ENCODE data around the gene HS6ST2. TPM values are rescaled to one million over a fixed set of nuclear protein-coding genes. Genes with fewer than 3 reads are reported as not detected.

The HS6ST2 gene
- polyA plus RNA-seq, 1 of the 3 experiments (the other 2 are of a cell fraction), result 0.05 TPM

DNA sequence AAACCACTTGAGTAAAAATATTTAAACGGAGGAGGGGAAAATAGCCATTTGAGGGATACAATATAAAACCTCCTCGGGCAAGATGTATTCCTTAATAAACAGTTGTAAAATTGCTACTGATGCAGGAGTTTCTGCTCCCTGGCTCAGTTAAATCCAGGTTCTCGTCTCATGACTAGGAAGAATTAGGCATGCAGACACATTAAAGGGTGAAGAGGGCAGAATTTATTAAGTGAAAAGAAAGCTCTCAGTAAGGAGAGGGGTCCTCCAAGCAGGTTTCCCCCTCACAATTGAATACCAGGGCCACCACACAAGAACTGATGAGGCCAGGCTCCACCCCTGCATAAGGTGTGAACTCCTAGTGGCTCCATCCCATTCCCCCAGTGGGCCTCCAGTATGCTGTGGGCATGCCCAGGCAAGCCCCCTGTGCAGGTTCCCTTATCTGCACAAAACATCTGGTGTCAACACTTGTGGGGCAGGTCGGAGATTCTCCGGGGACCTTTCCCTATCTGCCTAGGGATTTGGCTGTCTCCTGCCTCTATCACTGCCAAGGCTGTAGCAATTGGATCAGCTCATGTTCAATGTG, 80.4 kb downstream of the HS6ST2 start:
- no peak overlapping the region for H3K4me3 ChIP-seq (ENCODE audit: low read depth in 2 of 2, low read length in 1 of 2)
- H3K9me3 ChIP-seq, result no peaks in the 10 kb centered on the region
- H3K4me1 ChIP-seq (ENCODE audit: control insufficient read depth in 1 of 2, insufficient read depth in 2 of 2, low read depth in 1 of 2, low read length in 1 of 2), result peaks cover 0 to 14% of the 10 kb centered on the region in 2 experiments; a peak in 1 of 4 replicates
- ChIA-PET POLR2A (no interaction called here), CTCF (no interaction called here)
- no peaks in the 10 kb centered on the region for H3K9me2 ChIP-seq
- TF ChIP-seq FOSL2 (IDR thresholded peaks at IDR 0.05; ENCODE audit: borderline replicate concordance, low read depth) (no peak), FOXJ3 (CRISPR knock-in tag; IDR thresholded peaks at IDR 0.05) (no peak), CHD2 (IDR thresholded peaks at IDR 0.05; ENCODE audit: low read length, partially characterized antibody) (no peak), TEAD4 (IDR thresholded peaks at IDR 0.05; ENCODE audit: borderline replicate concordance, insufficient read depth) (no peak), SMC3 (IDR thresholded peaks at IDR 0.05; ENCODE audit: low read depth, low read length) (no peak), MEF2A (IDR thresholded peaks at IDR 0.05; ENCODE audit: borderline replicate concordance, low read depth) (no peak)
- H3K36me3 ChIP-seq (replicated peaks in 1 of 2; ENCODE audit: control insufficient read depth in 1 of 2, insufficient read depth in 2 of 2, low read length in 1 of 2), result no peaks in the 10 kb centered on the region
- H4K20me1 ChIP-seq (ENCODE audit: insufficient read depth), result no peaks in the 10 kb centered on the region
- H3K4me2 ChIP-seq, result no peak overlapping the region
- no peak for DNase-seq
- H3K27me3 ChIP-seq (ENCODE audit: insufficient read depth), result no peaks in the 10 kb centered on the region
- WGBS (ENCODE audit: low lambda C conversion rate), result 23% methylated on average over 5 of the region's 5 CpGs
- no peak overlapping the region; a peak in 1 of 4 replicates for H3K27ac ChIP-seq (ENCODE audit: low read depth in 2 of 2, low read length in 1 of 2)
- no peaks in the 10 kb centered on the region for H3F3A ChIP-seq (replicated peaks; ENCODE audit: insufficient read depth)
- H3K79me2 ChIP-seq (ENCODE audit: insufficient read depth), result no peaks in the 10 kb centered on the region
- no peak overlapping the region for H2AFZ ChIP-seq (ENCODE audit: low read depth)
- H3K9ac ChIP-seq, result no peak overlapping the region

DNA sequence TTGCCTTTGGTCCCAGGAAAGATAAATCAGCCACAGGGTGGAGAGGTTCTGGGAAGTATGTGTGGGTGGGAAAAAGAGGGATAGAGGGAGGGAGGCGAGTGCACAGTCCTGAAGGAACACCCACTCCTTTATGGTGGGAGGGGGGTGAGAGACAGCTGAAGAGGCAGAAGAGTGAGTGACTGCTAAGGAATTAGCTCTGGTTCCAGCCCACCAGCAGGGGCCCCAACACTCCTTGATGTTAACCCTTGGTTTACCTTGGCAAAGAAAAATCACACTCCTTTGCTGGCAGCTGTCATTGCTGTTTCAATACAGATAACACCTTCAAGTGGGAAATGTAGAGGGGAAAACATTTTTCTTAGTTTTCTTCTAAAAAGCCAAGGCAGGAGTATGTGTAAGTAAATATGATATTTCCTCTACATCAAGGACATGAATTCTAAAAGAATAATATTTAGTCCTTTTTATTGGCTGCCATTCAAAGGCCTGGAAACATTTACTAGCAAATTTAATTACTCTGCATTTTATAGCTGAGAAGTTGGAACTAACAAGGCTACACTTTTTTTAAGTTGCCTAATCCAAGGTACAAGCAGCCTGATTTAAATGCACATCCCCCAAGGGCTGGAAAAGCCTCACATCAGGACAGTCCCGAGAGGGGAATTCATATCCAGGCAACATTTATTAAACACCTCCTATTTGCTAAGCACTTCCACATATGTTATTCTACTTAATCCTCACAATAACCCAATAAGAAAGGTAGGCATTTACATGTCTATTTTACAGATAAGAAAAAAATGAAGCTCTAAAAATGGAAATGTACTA, 81.7 kb downstream of the HS6ST2 start:
- H3K9me3 ChIP-seq, result no peaks in the 10 kb centered on the region
- no peaks in the 10 kb centered on the region for H3K27me3 ChIP-seq (ENCODE audit: insufficient read depth)
- no peaks in the 10 kb centered on the region for H3K9me2 ChIP-seq
- no peak overlapping the region for H3K4me3 ChIP-seq (ENCODE audit: low read depth in 2 of 2, low read length in 1 of 2)
- H3K36me3 ChIP-seq (replicated peaks in 1 of 2; ENCODE audit: control insufficient read depth in 1 of 2, insufficient read depth in 2 of 2, low read length in 1 of 2), result no peaks in the 10 kb centered on the region
- POLR2A ChIA-PET, result no interaction called here
- no peaks in the 10 kb centered on the region for H4K20me1 ChIP-seq (ENCODE audit: insufficient read depth)
- peaks cover 0 to 14% of the 10 kb centered on the region in 2 experiments; a peak in 1 of 4 replicates for H3K4me1 ChIP-seq (ENCODE audit: control insufficient read depth in 1 of 2, insufficient read depth in 2 of 2, low read depth in 1 of 2, low read length in 1 of 2)
- no peaks in the 10 kb centered on the region for H3K79me2 ChIP-seq (ENCODE audit: insufficient read depth)
- CTCF ChIA-PET, result interaction anchor here (0.9 kb wide), 1 partner anchor 240 kb away, joined by 3 read pairs; no protein-coding TSS in a partner anchor
- DNase-seq, result no peak
- no peaks in the 10 kb centered on the region for H3F3A ChIP-seq (replicated peaks; ENCODE audit: insufficient read depth)
- H3K27ac ChIP-seq (ENCODE audit: low read depth in 2 of 2, low read length in 1 of 2), result no peak overlapping the region; a peak in 1 of 4 replicates
- no peak overlapping the region for H3K4me2 ChIP-seq
- no peak overlapping the region for H3K9ac ChIP-seq
- 10% methylated on average over 2 of the region's 2 CpGs for WGBS (ENCODE audit: low lambda C conversion rate)
- TF ChIP-seq, protein P1, sequence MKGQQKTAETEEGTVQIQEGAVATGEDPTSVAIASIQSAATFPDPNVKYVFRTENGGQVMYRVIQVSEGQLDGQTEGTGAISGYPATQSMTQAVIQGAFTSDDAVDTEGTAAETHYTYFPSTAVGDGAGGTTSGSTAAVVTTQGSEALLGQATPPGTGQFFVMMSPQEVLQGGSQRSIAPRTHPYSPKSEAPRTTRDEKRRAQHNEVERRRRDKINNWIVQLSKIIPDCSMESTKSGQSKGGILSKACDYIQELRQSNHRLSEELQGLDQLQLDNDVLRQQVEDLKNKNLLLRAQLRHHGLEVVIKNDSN (IDR thresholded peaks at IDR 0.05; ENCODE audit: borderline replicate concordance, low read depth), result no peak
- no peak for TF ChIP-seq POLR2AphosphoS5 (IDR thresholded peaks at IDR 0.05; ENCODE audit: low read depth, low read length)
- TF ChIP-seq EZH2phosphoT487 (IDR thresholded peaks at IDR 0.05; ENCODE audit: borderline replicate concordance, low read depth), result no peak
- TF ChIP-seq TCF12 (IDR thresholded peaks at IDR 0.05), result no peak
- TF ChIP-seq CHD2 (IDR thresholded peaks at IDR 0.05; ENCODE audit: low read length, partially characterized antibody), result no peak
- no peak for TF ChIP-seq NRF1 (IDR thresholded peaks at IDR 0.05; ENCODE audit: low read depth, low read length)
- TF ChIP-seq, protein P2, sequence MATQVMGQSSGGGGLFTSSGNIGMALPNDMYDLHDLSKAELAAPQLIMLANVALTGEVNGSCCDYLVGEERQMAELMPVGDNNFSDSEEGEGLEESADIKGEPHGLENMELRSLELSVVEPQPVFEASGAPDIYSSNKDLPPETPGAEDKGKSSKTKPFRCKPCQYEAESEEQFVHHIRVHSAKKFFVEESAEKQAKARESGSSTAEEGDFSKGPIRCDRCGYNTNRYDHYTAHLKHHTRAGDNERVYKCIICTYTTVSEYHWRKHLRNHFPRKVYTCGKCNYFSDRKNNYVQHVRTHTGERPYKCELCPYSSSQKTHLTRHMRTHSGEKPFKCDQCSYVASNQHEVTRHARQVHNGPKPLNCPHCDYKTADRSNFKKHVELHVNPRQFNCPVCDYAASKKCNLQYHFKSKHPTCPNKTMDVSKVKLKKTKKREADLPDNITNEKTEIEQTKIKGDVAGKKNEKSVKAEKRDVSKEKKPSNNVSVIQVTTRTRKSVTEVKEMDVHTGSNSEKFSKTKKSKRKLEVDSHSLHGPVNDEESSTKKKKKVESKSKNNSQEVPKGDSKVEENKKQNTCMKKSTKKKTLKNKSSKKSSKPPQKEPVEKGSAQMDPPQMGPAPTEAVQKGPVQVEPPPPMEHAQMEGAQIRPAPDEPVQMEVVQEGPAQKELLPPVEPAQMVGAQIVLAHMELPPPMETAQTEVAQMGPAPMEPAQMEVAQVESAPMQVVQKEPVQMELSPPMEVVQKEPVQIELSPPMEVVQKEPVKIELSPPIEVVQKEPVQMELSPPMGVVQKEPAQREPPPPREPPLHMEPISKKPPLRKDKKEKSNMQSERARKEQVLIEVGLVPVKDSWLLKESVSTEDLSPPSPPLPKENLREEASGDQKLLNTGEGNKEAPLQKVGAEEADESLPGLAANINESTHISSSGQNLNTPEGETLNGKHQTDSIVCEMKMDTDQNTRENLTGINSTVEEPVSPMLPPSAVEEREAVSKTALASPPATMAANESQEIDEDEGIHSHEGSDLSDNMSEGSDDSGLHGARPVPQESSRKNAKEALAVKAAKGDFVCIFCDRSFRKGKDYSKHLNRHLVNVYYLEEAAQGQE (IDR thresholded peaks at IDR 0.05; ENCODE audit: low read depth, low read length), result no peak
- no peak for TF ChIP-seq SMC3 (IDR thresholded peaks at IDR 0.05; ENCODE audit: low read depth, low read length)
- no peak for TF ChIP-seq NFIC (IDR thresholded peaks at IDR 0.05; ENCODE audit: borderline replicate concordance)
- TF ChIP-seq, protein P3, sequence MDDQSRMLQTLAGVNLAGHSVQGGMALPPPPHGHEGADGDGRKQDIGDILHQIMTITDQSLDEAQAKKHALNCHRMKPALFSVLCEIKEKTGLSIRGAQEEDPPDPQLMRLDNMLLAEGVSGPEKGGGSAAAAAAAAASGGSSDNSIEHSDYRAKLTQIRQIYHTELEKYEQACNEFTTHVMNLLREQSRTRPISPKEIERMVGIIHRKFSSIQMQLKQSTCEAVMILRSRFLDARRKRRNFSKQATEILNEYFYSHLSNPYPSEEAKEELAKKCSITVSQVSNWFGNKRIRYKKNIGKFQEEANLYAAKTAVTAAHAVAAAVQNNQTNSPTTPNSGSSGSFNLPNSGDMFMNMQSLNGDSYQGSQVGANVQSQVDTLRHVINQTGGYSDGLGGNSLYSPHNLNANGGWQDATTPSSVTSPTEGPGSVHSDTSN (IDR thresholded peaks at IDR 0.05), result no peak
- no peak for TF ChIP-seq RFX5 (IDR thresholded peaks at IDR 0.05; ENCODE audit: low read length)
- TF ChIP-seq, protein P4, sequence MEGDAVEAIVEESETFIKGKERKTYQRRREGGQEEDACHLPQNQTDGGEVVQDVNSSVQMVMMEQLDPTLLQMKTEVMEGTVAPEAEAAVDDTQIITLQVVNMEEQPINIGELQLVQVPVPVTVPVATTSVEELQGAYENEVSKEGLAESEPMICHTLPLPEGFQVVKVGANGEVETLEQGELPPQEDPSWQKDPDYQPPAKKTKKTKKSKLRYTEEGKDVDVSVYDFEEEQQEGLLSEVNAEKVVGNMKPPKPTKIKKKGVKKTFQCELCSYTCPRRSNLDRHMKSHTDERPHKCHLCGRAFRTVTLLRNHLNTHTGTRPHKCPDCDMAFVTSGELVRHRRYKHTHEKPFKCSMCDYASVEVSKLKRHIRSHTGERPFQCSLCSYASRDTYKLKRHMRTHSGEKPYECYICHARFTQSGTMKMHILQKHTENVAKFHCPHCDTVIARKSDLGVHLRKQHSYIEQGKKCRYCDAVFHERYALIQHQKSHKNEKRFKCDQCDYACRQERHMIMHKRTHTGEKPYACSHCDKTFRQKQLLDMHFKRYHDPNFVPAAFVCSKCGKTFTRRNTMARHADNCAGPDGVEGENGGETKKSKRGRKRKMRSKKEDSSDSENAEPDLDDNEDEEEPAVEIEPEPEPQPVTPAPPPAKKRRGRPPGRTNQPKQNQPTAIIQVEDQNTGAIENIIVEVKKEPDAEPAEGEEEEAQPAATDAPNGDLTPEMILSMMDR (IDR thresholded peaks at IDR 0.05), result no peak
- no peak for TF ChIP-seq RAD21 (IDR thresholded peaks at IDR 0.05; ENCODE audit: low read length)
- no peak overlapping the region for H2AFZ ChIP-seq (ENCODE audit: low read depth)

Data from SK-N-SH (cell line).